Fibroblast of pulmonary artery (primary cell): ENCODE measurements around the gene NR5A1.

Source experiments
- DNase-seq: peaks from one replicate; pipeline ENCODE4 v3.0.0-alpha.2; 2010; ENCODE audit warnings: low read depth
- H3K4me3 ChIP-seq: replicated peaks from 2 replicates; pipeline ENCODE4 v1.5.1; 2011; ENCODE audit warnings: low read depth, mild to moderate bottlenecking, control low read depth, low read length, moderate library complexity
- CTCF ChIP-seq: IDR thresholded peaks from 2 replicates; pipeline ENCODE4 v1.5.1; 2011; ENCODE audit warnings: mild to moderate bottlenecking, control low read depth, low read length, inconsistent platforms; ENCODE audit errors: missing control alignments

NR5A1 gene

GRCh38 chr9:124506931-124507879, at the start of gene NR5A1:
Gene NR5A1, minus strand, starts transcription at chr9:124507399. Its CDS starts 4,004 bp downstream, at chr9:124503395.
- no peak for TF ChIP-seq CTCF
- H3K4me3 ChIP-seq = no peak within 1 kb of the TSS
- no peak for DNase-seq

DNA sequence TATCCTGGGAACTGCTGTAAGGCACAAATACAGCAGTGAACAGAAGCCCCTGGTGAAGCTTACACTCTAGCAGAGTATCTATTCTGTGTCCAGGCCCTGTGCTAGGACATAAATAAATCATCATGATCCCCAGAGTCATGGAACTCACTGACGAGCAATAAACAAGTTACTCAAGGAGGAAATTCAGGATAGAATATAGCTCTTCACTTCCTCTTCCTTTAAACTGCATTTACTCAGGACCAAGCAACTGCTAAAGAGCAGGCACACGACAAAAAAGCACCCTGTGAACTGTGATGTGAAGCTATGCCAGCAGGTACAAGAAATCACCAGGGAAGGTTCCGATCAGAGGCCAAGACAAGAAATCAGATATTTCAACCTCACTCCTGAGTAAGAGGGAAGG, 47.8 kb upstream of the NR5A1 start:
- DNase-seq = no peak
- no peak for TF ChIP-seq CTCF

DNA sequence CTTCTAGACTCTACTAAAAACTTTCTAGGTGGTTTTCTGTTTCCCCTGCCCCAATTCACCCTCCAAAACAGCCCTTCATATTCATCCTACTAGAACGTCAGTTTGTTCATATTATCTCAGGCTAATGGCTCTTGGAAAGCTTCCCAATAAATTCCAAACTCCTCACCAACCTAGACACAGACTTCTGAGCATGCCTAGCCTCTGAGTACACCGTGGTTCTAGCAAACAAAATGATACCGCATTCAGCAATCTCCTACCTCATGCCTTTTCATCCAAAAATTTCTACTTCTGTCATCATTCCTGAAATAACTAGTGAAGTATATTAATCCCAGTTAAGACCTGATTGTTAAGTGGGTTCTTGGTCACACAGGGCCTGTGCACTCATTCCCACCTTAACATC, 46.5 kb upstream of the NR5A1 start:
- peak; percentile 30 for DNase-seq
- TF ChIP-seq CTCF = no peak
- no peak overlapping the region for H3K4me3 ChIP-seq

More for the DNA sequence above, 47.8 kb upstream of the NR5A1 start:
- H3K4me3 ChIP-seq = no peak overlapping the region

DNA sequence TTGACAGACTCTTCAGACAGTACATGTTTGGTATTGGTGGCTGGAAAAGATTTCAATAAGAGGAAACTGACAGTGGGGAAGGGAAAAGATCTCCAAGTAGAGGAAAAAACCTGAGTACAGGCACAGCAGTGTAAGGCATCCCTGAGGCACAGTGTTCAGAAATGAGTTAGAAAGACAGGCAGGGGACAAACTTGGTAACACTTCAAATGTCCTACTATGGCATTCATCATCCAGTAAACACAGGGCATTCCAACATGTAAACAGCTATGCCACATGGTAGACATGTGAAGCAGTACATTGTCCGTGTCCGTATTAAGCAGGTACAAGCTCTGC, 45.0 kb upstream of the NR5A1 start:
- TF ChIP-seq CTCF = no peak
- no peak for DNase-seq
- no peak overlapping the region for H3K4me3 ChIP-seq

DNA sequence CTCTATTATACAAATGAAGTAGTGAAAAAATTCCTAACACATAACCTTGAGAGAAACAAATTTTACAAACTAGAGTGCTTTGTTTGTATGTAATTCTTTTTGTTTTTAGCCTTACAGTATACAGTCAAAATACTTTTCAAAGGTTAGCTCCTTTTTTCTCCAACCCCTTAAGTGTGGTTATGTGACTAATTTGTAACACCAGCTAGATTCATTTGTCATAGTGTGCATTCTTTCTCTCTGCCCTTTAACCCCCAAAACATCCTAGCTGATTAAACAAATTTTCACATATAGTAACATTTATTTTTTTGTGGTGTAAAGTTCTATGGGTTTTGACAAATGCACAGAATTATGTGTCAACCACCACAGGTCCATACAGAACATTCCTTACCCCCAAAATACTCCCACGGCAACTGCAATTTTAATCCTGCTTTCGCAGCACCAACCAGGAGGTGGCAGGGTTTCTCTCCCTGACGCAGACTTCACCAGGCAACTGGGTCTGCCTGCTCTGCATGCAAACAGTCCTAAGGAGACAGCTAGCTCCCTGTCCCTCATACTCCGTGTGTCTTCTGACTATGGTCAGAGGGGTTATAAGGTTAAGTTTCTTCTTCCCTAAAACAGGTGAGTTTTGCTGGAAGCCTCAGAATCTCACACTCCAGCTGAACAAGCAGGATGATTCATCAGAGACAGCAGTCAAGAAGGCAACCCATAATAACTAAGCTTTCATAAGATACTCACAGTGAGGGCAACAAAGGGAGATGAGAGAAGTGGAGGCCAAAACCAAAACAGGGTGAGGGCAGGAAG, 44.5 kb upstream of the NR5A1 start:
- peak; percentile 88 for TF ChIP-seq CTCF
- DNase-seq = peak; percentile 70
- no peak overlapping the region for H3K4me3 ChIP-seq

- H3K4me3 ChIP-seq = no peak overlapping the region
- no peak for DNase-seq
- TF ChIP-seq CTCF = no peak
Observed at GRCh38 chr9:124550072-124550471, 42.9 kb upstream of the NR5A1 start.
